GM15510 (cell line): ENCODE results near the gene CST4.

Source experiments
- POLR2A ChIP-seq: IDR thresholded peaks from 3 replicates; pipeline ENCODE4 v1.6.1; 2011; ENCODE audit warnings: borderline replicate concordance; ENCODE audit not compliant: insufficient read length; ENCODE audit errors: extremely low read depth

The CST4 gene

DNA sequence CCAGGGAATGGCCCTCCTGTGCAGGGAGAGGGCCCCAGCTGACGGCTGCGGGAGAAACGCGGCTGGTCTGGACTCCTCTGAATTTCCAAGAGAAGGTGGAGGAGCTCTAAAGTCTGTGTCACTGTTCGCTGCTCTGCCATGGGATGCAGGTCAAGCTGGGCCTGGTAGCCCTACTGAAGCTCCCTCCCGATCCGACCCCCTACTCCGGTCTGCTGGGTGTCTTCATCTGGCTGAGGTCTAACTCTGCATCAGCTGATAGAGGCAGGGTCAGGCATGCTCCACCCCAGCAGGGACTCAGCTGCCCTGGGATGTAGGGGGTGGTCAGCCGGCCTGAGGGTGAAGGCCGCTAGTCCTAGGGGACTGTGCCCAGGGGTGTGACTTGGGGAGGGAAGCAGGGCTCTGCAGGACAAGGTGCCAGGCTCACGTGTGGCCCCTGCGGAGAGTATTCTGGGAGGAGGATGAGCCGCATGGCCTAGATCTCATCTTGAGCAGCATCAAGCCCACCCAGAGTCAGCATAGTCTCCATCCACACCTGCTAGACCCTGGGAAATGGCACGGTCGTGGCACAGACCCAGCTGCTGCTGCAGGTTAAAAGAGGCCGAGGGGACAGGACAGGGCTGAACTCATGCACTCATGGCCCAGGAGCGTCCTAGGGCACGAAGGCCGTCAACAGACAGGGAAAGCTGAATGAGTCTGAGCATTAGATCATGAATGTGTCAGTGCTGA is 52.5 kb downstream of the CST4 start:
- TF ChIP-seq POLR2A, result no peak
